ENCODE data around the gene AKR1C1. TPM values are rescaled to one million over a fixed set of nuclear protein-coding genes. Genes with fewer than 3 reads are reported as not detected.
"Not testable (repeated sequence)": the region's sequence is repeated elsewhere in the genome, so short reads cannot be mapped to it uniquely, and the experiment has no call there.

Gene AKR1C1
- total and polyA plus RNA-seq, 2 of the 13 experiments (the other 11 are each of a cell fraction or from before 2014, with no cell fraction given), result 948 to 2,238 TPM

- Histone ChIP-seq H3K4me1 (ENCODE audit: insufficient read depth, low read length) (peaks cover 55% of the 10 kb centered on the region), H2AFZ (ENCODE audit: low read length) (peak overlapping the region; percentile 27), H3K27ac (ENCODE audit: extremely low read length, insufficient read depth, low read length) (peak overlapping the region; percentile 71), H3K4me2 (ENCODE audit: low read depth, low read length) (0 out of 2 replicates have a peak overlapping the region, but pooled peaks have one; percentile 32)
- H3K9me3 ChIP-seq (ENCODE audit: low read length); CTCF ChIA-PET (ENCODE audit: low intra/inter-chr PET ratio, low total read pairs); intact Hi-C loops (cut with micrococcal nuclease; ENCODE audit: unreplicated experiment); H3K36me3 ChIP-seq (replicated peaks in 1 of 2; ENCODE audit: control insufficient read depth in 1 of 2, insufficient read depth in 2 of 2, low read length in 2 of 2); H3K27me3 ChIP-seq (ENCODE audit: control insufficient read depth in 1 of 2, insufficient read depth in 2 of 2, low read length in 2 of 2); H3K79me2 ChIP-seq (ENCODE audit: insufficient read depth, low read length); H3K9ac ChIP-seq (ENCODE audit: insufficient read depth, low read depth, low read length); H3K4me3 ChIP-seq (replicated peaks in 1 of 3; ENCODE audit: insufficient read depth in 1 of 3, low read depth in 2 of 3, low read length in 3 of 3); in situ Hi-C loops (cut with HindIII; ENCODE audit: extremely low pct_ligation_motif_present, low pct_unique_long_range_greater_than_20kb); H4K20me1 ChIP-seq (ENCODE audit: insufficient read depth, low read length); TF ChIP-seq FOXA1 (IDR thresholded peaks at IDR 0.05): not testable (repeated sequence)
- peak; percentile 94 for FAIRE-seq
- DNase-seq (ENCODE audit: low spot score), result peak; percentile 81
- BruUV-seq (replicated peaks), result TSS peak; percentile 79
- POLR2A ChIA-PET, result interaction anchor here (0.9 to 1.5 kb wide), 2 partner anchors 9 kb away, joined by 3 to 4 read pairs; no protein-coding TSS in a partner anchor
- WGBS (ENCODE audit: low lambda C conversion rate), result 18% methylated on average over 5 of the region's 5 CpGs
- peak; percentile 86 for ATAC-seq
- TF ChIP-seq, protein P1, sequence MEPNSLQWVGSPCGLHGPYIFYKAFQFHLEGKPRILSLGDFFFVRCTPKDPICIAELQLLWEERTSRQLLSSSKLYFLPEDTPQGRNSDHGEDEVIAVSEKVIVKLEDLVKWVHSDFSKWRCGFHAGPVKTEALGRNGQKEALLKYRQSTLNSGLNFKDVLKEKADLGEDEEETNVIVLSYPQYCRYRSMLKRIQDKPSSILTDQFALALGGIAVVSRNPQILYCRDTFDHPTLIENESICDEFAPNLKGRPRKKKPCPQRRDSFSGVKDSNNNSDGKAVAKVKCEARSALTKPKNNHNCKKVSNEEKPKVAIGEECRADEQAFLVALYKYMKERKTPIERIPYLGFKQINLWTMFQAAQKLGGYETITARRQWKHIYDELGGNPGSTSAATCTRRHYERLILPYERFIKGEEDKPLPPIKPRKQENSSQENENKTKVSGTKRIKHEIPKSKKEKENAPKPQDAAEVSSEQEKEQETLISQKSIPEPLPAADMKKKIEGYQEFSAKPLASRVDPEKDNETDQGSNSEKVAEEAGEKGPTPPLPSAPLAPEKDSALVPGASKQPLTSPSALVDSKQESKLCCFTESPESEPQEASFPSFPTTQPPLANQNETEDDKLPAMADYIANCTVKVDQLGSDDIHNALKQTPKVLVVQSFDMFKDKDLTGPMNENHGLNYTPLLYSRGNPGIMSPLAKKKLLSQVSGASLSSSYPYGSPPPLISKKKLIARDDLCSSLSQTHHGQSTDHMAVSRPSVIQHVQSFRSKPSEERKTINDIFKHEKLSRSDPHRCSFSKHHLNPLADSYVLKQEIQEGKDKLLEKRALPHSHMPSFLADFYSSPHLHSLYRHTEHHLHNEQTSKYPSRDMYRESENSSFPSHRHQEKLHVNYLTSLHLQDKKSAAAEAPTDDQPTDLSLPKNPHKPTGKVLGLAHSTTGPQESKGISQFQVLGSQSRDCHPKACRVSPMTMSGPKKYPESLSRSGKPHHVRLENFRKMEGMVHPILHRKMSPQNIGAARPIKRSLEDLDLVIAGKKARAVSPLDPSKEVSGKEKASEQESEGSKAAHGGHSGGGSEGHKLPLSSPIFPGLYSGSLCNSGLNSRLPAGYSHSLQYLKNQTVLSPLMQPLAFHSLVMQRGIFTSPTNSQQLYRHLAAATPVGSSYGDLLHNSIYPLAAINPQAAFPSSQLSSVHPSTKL (CRISPR knock-in tag; IDR thresholded peaks at IDR 0.05), result peak; percentile 78
- TF ChIP-seq NFE2L2 (IDR thresholded peaks at IDR 0.05; ENCODE audit: low read length) (peak; percentile 92), SOX5 (CRISPR knock-in tag; IDR thresholded peaks at IDR 0.05; ENCODE audit: borderline replicate concordance) (peak; percentile 67; the same call in 1 of the 2 replicates), NCOA2 (CRISPR knock-in tag; IDR thresholded peaks at IDR 0.05) (peak; percentile 56; the same call in 1 of the 2 replicates), FOSL2 (CRISPR knock-in tag; IDR thresholded peaks at IDR 0.05) (peak; percentile 81), EP300 (IDR thresholded peaks at IDR 0.05; ENCODE audit: low read depth in 2 of 2, low read length in 2 of 2) (peak in 1 of 2 experiments; percentile 65; a peak in 1 of 4 replicates), EP300 (CRISPR knock-in tag; IDR thresholded peaks at IDR 0.05; ENCODE audit: borderline replicate concordance) (peak; percentile 29; the same call in 1 of the 2 replicates), ISL2 (CRISPR knock-in tag; IDR thresholded peaks at IDR 0.05) (0 out of 2 replicates have a peak, but pooled peaks have one; percentile 18), SOX13 (IDR thresholded peaks at IDR 0.05) (peak; percentile 65; the same call in 1 of the 2 replicates), SOX13 (CRISPR knock-in tag; conservative IDR thresholded peaks at IDR 0.05 in 1 of 2, IDR thresholded peaks at IDR 0.05 in 1 of 2) (peak in 1 of 2 experiments; percentile 76; a peak in 2 of 4 replicates), FOXA3 (CRISPR knock-in tag; IDR thresholded peaks at IDR 0.05) (peak; percentile 76), MAFK (conservative IDR thresholded peaks at IDR 0.05 in 1 of 2, IDR thresholded peaks at IDR 0.05 in 1 of 2; ENCODE audit: low read length in 2 of 2) (peak; percentile 19 to 41; a peak in 1 of 4 replicates), BCL6 (CRISPR knock-in tag; IDR thresholded peaks at IDR 0.05) (peak; percentile 33; the same call in 1 of the 2 replicates), SAP130 (CRISPR knock-in tag; IDR thresholded peaks at IDR 0.05; ENCODE audit: low read depth) (0 out of 2 replicates have a peak, but pooled peaks have one; percentile 33), RARA (CRISPR knock-in tag; IDR thresholded peaks at IDR 0.05) (0 out of 2 replicates have a peak, but pooled peaks have one; percentile 8), MAFF (IDR thresholded peaks at IDR 0.05; ENCODE audit: low read depth, low read length) (0 out of 2 replicates have a peak, but pooled peaks have one; percentile 22), HMG20A (CRISPR knock-in tag; IDR thresholded peaks at IDR 0.05; ENCODE audit: borderline replicate concordance) (peak; percentile 58; the same call in 1 of the 2 replicates), GATAD2A (CRISPR knock-in tag; IDR thresholded peaks at IDR 0.05) (peak; percentile 72), MED1 (CRISPR knock-in tag; IDR thresholded peaks at IDR 0.05) (peak; percentile 46), FOXA1 (CRISPR knock-in tag; IDR thresholded peaks at IDR 0.05) (peak; percentile 55; the same call in 1 of the 2 replicates)
- TF ChIP-seq, protein P2, sequence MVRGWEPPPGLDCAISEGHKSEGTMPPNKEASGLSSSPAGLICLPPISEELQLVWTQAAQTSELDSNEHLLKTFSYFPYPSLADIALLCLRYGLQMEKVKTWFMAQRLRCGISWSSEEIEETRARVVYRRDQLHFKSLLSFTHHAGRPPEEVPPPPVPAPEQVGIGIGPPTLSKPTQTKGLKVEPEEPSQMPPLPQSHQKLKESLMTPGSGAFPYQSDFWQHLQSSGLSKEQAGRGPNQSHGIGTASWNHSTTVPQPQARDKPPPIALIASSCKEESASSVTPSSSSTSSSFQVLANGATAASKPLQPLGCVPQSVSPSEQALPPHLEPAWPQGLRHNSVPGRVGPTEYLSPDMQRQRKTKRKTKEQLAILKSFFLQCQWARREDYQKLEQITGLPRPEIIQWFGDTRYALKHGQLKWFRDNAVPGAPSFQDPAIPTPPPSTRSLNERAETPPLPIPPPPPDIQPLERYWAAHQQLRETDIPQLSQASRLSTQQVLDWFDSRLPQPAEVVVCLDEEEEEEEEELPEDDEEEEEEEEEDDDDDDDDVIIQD (CRISPR knock-in tag; IDR thresholded peaks at IDR 0.05; ENCODE audit: low read depth), result peak; percentile 44; the same call in 1 of the 2 replicates
Observed at GRCh38 chr10:4956955-4957645, 6.1 kb upstream of the AKR1C1 start.

Data from HepG2 (cell line).